K562 (cell line): ENCODE measurements around the gene PKD1.
"Not testable (repeated sequence)": the region's sequence is repeated elsewhere in the genome, so short reads cannot be mapped to it uniquely, and the experiment has no call there.

Experiments
- HDAC1 ChIP-seq, 2 experiments: fragments of 450-650 bp; IDR thresholded peaks; 2 replicates each; pipeline ENCODE4 v1.6.1; 2016 to 2017; ENCODE audit warnings: inconsistent platforms in 1 of 2, mild to moderate bottlenecking in 1 of 2, moderate library complexity in 1 of 2
- MAX ChIP-seq: sonication (generic); formaldehyde crosslinking; IDR thresholded peaks from 2 replicates; pipeline ENCODE4 v1.9.0; 2022; ENCODE audit warnings: mild to moderate bottlenecking, missing genetic modification reagents
- TF ChIP-seq, protein P1 (sequence below), 3 experiments: IDR thresholded peaks in 2 of 3; conservative IDR thresholded peaks in 1 of 3; 2 replicates each; pipeline ENCODE4 v1.5.1; 2011 to 2012; ENCODE audit warnings: low read length in 3 of 3, mild to moderate bottlenecking in 3 of 3, control low read depth in 2 of 3, improper control_type of control experiment in 1 of 3, inconsistent platforms in 1 of 3, low read depth in 1 of 3, mixed read lengths in 1 of 3, moderate library complexity in 1 of 3; ENCODE audit not compliant: insufficient read depth in 2 of 3

GRCh38 chr16:2114225-2114624 is 21.5 kb downstream of the PKD1 start:
- TF ChIP-seq MAX; HDAC1 (IDR thresholded peaks at IDR 0.05): not testable (repeated sequence)
- TF ChIP-seq, protein P1, sequence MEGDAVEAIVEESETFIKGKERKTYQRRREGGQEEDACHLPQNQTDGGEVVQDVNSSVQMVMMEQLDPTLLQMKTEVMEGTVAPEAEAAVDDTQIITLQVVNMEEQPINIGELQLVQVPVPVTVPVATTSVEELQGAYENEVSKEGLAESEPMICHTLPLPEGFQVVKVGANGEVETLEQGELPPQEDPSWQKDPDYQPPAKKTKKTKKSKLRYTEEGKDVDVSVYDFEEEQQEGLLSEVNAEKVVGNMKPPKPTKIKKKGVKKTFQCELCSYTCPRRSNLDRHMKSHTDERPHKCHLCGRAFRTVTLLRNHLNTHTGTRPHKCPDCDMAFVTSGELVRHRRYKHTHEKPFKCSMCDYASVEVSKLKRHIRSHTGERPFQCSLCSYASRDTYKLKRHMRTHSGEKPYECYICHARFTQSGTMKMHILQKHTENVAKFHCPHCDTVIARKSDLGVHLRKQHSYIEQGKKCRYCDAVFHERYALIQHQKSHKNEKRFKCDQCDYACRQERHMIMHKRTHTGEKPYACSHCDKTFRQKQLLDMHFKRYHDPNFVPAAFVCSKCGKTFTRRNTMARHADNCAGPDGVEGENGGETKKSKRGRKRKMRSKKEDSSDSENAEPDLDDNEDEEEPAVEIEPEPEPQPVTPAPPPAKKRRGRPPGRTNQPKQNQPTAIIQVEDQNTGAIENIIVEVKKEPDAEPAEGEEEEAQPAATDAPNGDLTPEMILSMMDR (IDR thresholded peaks at IDR 0.05 in 2 of 3, conservative IDR thresholded peaks at IDR 0.05 in 1 of 3; ENCODE audit: insufficient read depth in 2 of 3, low read depth in 1 of 3, low read length in 3 of 3), result not testable (repeated sequence)
